K562 (cell line): ENCODE measurements around the gene IFFO2. TPM values are rescaled to one million over a fixed set of nuclear protein-coding genes. Genes with fewer than 3 reads are reported as not detected.

Source experiments
- ATAC-seq: fragments of 200-7000 bp; cut with Tn5 transposase; 3 replicates; pipeline ENCODE4 v1.9.1; 2020; ENCODE audit warnings: moderate library complexity
- BruUV-seq: library from RNA; stranded (reverse); fragments of 400-500 nt; replicated peaks from 2 replicates; lab custom pipeline; 2021; lab: Mats Ljungman, UMichigan
- CTCF ChIA-PET: fragments of 300-600 bp; formaldehyde crosslinking; extraction: SDS; loops from one replicate; lab custom pipeline; 2021; ENCODE audit warnings: low intra/inter-chr PET ratio; lab: Yijun Ruan, JAX
- POLR2A ChIA-PET: fragments of 300-600, 350-650 bp; sonication (Branson Sonifier 250); formaldehyde crosslinking; extraction: SDS; loops from one replicate; lab custom pipeline; 2021; ENCODE audit warnings: antibody characterized with exemption, inconsistent platforms; lab: Yijun Ruan, JAX
- DNase-seq, 4 experiments: peaks; one replicate each; pipeline versions ENCODE4 v3.0.0 to v3.0.0-alpha.2; 2011 to 2018; ENCODE audit warnings: low spot score in 3 of 4, mixed read lengths in 3 of 4; ENCODE audit errors: extremely low read depth in 1 of 4
- FAIRE-seq: peaks from 2 replicates; lab custom pipeline; 2011; peaks lifted over from hg19 to GRCh38; lab: Jason Lieb, UNC
- H2AFZ ChIP-seq: 2 replicates; pipeline ENCODE4 v1.6.0; 2011; ENCODE audit warnings: low read depth, low read length, control low read depth, inconsistent platforms
- H3K27ac ChIP-seq: fragments of 200-600 bp; 3 replicates; pipeline ENCODE4 v1.8.0; 2011; ENCODE audit warnings: low read depth, mild to moderate bottlenecking, control low read depth, inconsistent platforms, low read length, moderate library complexity, mixed read lengths; ENCODE audit errors: extremely low read depth
- H3K27me3 ChIP-seq, 2 experiments: fragments of 300-600 bp in 1 of 2; 2 replicates in 1 of 2; 3 replicates in 1 of 2; pipeline versions ENCODE4 v1.6.0 to v1.8.0; 2011; ENCODE audit warnings: inconsistent platforms in 2 of 2, low read length in 2 of 2, mild to moderate bottlenecking in 1 of 2, mixed read lengths in 1 of 2, moderate library complexity in 1 of 2; ENCODE audit not compliant: control insufficient read depth in 2 of 2, insufficient read depth in 2 of 2
- H3K36me3 ChIP-seq: fragments of 300-600 bp; 3 replicates; pipeline ENCODE4 v1.8.0; 2011; ENCODE audit warnings: mild to moderate bottlenecking, low read length, inconsistent platforms; ENCODE audit not compliant: control insufficient read depth, insufficient read depth
- H3K4me1 ChIP-seq, 2 experiments: fragments of 200-600 bp in 1 of 2; replicated peaks in 1 of 2; 2 replicates in 1 of 2; 3 replicates in 1 of 2; pipeline versions ENCODE4 v1.5.1 to v1.8.0; 2011; ENCODE audit warnings: inconsistent platforms in 2 of 2, low read length in 2 of 2, mild to moderate bottlenecking in 1 of 2, mixed read lengths in 1 of 2, moderate library complexity in 1 of 2; ENCODE audit not compliant: control insufficient read depth in 2 of 2, insufficient read depth in 2 of 2
- H3K4me2 ChIP-seq: 2 replicates; pipeline ENCODE4 v1.6.1; 2011; ENCODE audit warnings: low read length, control low read depth, inconsistent platforms, mixed read lengths; ENCODE audit not compliant: insufficient read depth
- H3K4me3 ChIP-seq: fragments of 200-600 bp; sonication (generic), shearing (Covaris generic); 2 replicates; pipeline ENCODE4 v1.5.1; 2016; ENCODE audit warnings: control low read depth, inconsistent platforms
- H3K79me2 ChIP-seq: fragments of 200-600 bp; 3 replicates; pipeline ENCODE4 v1.8.0; 2011; ENCODE audit warnings: low read length, inconsistent platforms; ENCODE audit not compliant: control insufficient read depth, insufficient read depth
- H3K9ac ChIP-seq, 2 experiments: 2 replicates each; pipeline versions ENCODE4 v1.6.0 to v1.6.1; 2011; ENCODE audit warnings: low read depth in 2 of 2, low read length in 2 of 2, control low read depth in 1 of 2, inconsistent platforms in 1 of 2, mild to moderate bottlenecking in 1 of 2, mixed read lengths in 1 of 2; ENCODE audit not compliant: insufficient read depth in 1 of 2
- H3K9me1 ChIP-seq: one replicate; pipeline ENCODE4 v1.6.0; 2011; ENCODE audit warnings: inconsistent platforms, mild to moderate bottlenecking, low read length, moderate library complexity; ENCODE audit not compliant: control insufficient read depth, insufficient read depth
- H3K9me3 ChIP-seq: replicated peaks from 2 replicates; pipeline ENCODE4 v1.5.1; 2011; ENCODE audit warnings: low read depth, low read length, inconsistent platforms; ENCODE audit not compliant: control insufficient read depth, insufficient read depth
- H4K20me1 ChIP-seq: replicated peaks from 2 replicates; pipeline ENCODE4 v1.6.1; 2011; ENCODE audit warnings: low read length, inconsistent platforms, mixed read lengths; ENCODE audit not compliant: control insufficient read depth, insufficient read depth
- KDM1A ChIP-seq, 2 experiments: fragments of 450-650 bp; IDR thresholded peaks; 2 replicates each; pipeline ENCODE4 v1.6.1; 2016; ENCODE audit warnings: mild to moderate bottlenecking in 2 of 2
- RCOR1 ChIP-seq, 2 experiments: IDR thresholded peaks; 2 replicates each; pipeline ENCODE4 v1.6.1; 2012; ENCODE audit warnings: low read depth in 2 of 2, low read length in 2 of 2, borderline replicate concordance in 1 of 2, improper control_type of control experiment in 1 of 2
- ZNF175 ChIP-seq: fragments of 200-800 bp; sonication (Bioruptor generic); IDR thresholded peaks from 2 replicates; pipeline ENCODE4 v1.6.1; 2016; ENCODE audit warnings: low read depth, mild to moderate bottlenecking, missing genetic modification characterization, missing compliant biosample characterization
- WGBS: fragments of 100-300 bp; shearing (Covaris generic); methylation state at CpG from one replicate; pipeline ENCODE4 v1.1.6; 2016; ENCODE audit warnings: low coverage, mixed read lengths; ENCODE audit not compliant: insufficient coverage; ENCODE audit errors: missing lambda C conversion rate; 5-methylcytosine and 5-hydroxymethylcytosine counted together
- in situ Hi-C: fragments of 300-500 bp; cut with MboI; formaldehyde crosslinking; loops from 4 replicates; pipeline ENCODE4 v1.15.0; 2018; ENCODE audit warnings: inconsistent platforms, mixed read lengths
- intact Hi-C: fragments of 100-400 bp; cut with micrococcal nuclease; formaldehyde crosslinking; loops from 2 replicates; pipeline ENCODE4 v1.14.2; 2022
- polyA plus RNA-seq, 8 experiments: library from polyadenylated mRNA; depleted of rRNA in 4 of 8; stranded (reverse) in 5 of 8; unstranded in 3 of 8; fragments of >200 nt; fragmentation: Nextera tagmentation in 2 of 8; fragmentation: Illumina TruSeq in 1 of 8; extraction: Ambion mirVana in 2 of 8; extraction: Trizol in 1 of 8; gene quantifications; 2 replicates each; pipeline versions ENCODE4 v1.2.1 to v1.2.3, GENCODE V29; 2011 to 2014; ENCODE audit warnings: inconsistent platforms in 1 of 8, missing spikeins in 1 of 8
- total RNA-seq, 7 experiments: library from RNA; depleted of rRNA in 6 of 7; stranded (reverse); fragments of >200 nt in 6 of 7; fragmentation: Illumina TruSeq in 2 of 7; extraction: Trizol in 2 of 7; gene quantifications; 2 replicates each; pipeline versions ENCODE4 v1.2.1 to v1.2.3, GENCODE V29; 2011 to 2021; ENCODE audit warnings: low replicate concordance in 1 of 7

The IFFO2 gene
- total and polyA plus RNA-seq, 9 of the 15 experiments (the other 6 are each of a cell fraction or from before 2014, with no cell fraction given), result 0.15 to 1.0 (median 0.44) TPM; not detected in 2

- in situ Hi-C loops (no loop called here), intact Hi-C loops (no loop called here)
- no peak for DNase-seq
- H3K4me1 ChIP-seq, result peaks cover 0 to 22% of the 10 kb centered on the region in 2 experiments; a peak in 4 of 5 replicates
- no TSS peak for BruUV-seq
- FAIRE-seq, result no peak
- 0 out of 2 replicates have a peak, but pooled peaks cover 25% of the 10 kb centered on the region for H4K20me1 ChIP-seq
- no peak overlapping the region for H3K4me2 ChIP-seq
- WGBS, result 1% methylated on average over 4 of the region's 4 CpGs
- H3K27ac ChIP-seq, result no peak overlapping the region
- H3K9me3 ChIP-seq, result no peaks in the 10 kb centered on the region
- H3K4me3 ChIP-seq, result no peak overlapping the region
- H3K27me3 ChIP-seq, result peaks cover 55 to 69% of the 10 kb centered on the region in 2 experiments
- no peaks in the 10 kb centered on the region for H3K9me1 ChIP-seq
- H3K79me2 ChIP-seq, result no peaks in the 10 kb centered on the region
- ChIA-PET CTCF (no interaction called here), POLR2A (interaction anchor here (0.6 to 0.7 kb wide), 3 partner anchors 13 to 76 kb away, joined by 3 to 4 read pairs (median 3); no protein-coding TSS in a partner anchor)
- no peaks in the 10 kb centered on the region for H3K36me3 ChIP-seq
- no peak for ATAC-seq
- TF ChIP-seq RCOR1 (IDR thresholded peaks at IDR 0.05; ENCODE audit: borderline replicate concordance in 1 of 2, low read depth in 2 of 2, low read length in 2 of 2) (0 out of 4 replicates have a peak, but pooled peaks of 1 of the 2 experiments have one; percentile 27), ZNF175 (CRISPR knock-in tag) (no peak), KDM1A (IDR thresholded peaks at IDR 0.05) (peak; percentile 84 to 86; a peak in 3 of 4 replicates)
- no peak overlapping the region for H3K9ac ChIP-seq
- no peak overlapping the region for H2AFZ ChIP-seq
Observed at GRCh38 chr1:18959591-18959990, 3.1 kb upstream of the IFFO2 start.
